Neural crest cell (in vitro differentiated cells): ENCODE measurements around the gene NUMA1. TPM values are rescaled to one million over a fixed set of nuclear protein-coding genes. Genes with fewer than 3 reads are reported as not detected.
A peak's percentile ranks its signal among the peaks of the same experiment; 100 is the strongest.

ENCODE experiments used
- DNase-seq: peaks from one replicate; pipeline ENCODE4 v3.0.0; 2021; ENCODE audit warnings: low read depth, mixed read lengths, low spot score
- H3K27ac Mint-ChIP-seq: one replicate; pipeline ENCODE4 v1.8.0; 2021; ENCODE audit warnings: mild to moderate bottlenecking, mixed read lengths; ENCODE audit not compliant: unreplicated experiment
- H3K27me3 Mint-ChIP-seq: 2 replicates; pipeline ENCODE4 v1.8.0; 2021; ENCODE audit warnings: low read depth, mild to moderate bottlenecking, mixed read lengths
- H3K36me3 Mint-ChIP-seq: 2 replicates; pipeline ENCODE4 v1.8.0; 2021; ENCODE audit warnings: low read depth, mild to moderate bottlenecking, mixed read lengths
- H3K4me1 Mint-ChIP-seq: 2 replicates; pipeline ENCODE4 v1.8.0; 2021; ENCODE audit warnings: mixed read lengths
- H3K4me3 Mint-ChIP-seq: one replicate; pipeline ENCODE4 v1.8.0; 2021; ENCODE audit warnings: mild to moderate bottlenecking, mixed read lengths
- H3K9me3 Mint-ChIP-seq: 2 replicates; pipeline ENCODE4 v1.8.0; 2021; ENCODE audit warnings: mixed read lengths
- total RNA-seq: library from RNA; stranded (reverse); gene quantifications from 2 replicates; pipeline ENCODE4 v1.2.1, GENCODE V29; 2021
- TF ChIP-seq, protein P1 (sequence below): fragments of 200-600 bp; sonication (generic); conservative IDR thresholded peaks from 2 replicates; pipeline ENCODE4 v1.5.0; 2021; ENCODE audit warnings: antibody characterized with exemption, mild to moderate bottlenecking

The NUMA1 gene
- total RNA-seq, 1 donor from 2014 or later: 179 TPM

- Mint-ChIP-seq H3K4me1 (no peaks in the 10 kb centered on the region), H3K36me3 (peaks cover 2% of the 10 kb centered on the region), H3K27me3 (no peaks in the 10 kb centered on the region), H3K27ac (no peak overlapping the region), H3K4me3 (no peak overlapping the region), H3K9me3 (no peaks in the 10 kb centered on the region)
- no peak for DNase-seq
- TF ChIP-seq, protein P1, sequence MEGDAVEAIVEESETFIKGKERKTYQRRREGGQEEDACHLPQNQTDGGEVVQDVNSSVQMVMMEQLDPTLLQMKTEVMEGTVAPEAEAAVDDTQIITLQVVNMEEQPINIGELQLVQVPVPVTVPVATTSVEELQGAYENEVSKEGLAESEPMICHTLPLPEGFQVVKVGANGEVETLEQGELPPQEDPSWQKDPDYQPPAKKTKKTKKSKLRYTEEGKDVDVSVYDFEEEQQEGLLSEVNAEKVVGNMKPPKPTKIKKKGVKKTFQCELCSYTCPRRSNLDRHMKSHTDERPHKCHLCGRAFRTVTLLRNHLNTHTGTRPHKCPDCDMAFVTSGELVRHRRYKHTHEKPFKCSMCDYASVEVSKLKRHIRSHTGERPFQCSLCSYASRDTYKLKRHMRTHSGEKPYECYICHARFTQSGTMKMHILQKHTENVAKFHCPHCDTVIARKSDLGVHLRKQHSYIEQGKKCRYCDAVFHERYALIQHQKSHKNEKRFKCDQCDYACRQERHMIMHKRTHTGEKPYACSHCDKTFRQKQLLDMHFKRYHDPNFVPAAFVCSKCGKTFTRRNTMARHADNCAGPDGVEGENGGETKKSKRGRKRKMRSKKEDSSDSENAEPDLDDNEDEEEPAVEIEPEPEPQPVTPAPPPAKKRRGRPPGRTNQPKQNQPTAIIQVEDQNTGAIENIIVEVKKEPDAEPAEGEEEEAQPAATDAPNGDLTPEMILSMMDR: no peak
Measured at GRCh38 chr11:72026090-72026489, 54.3 kb downstream of the NUMA1 start.

GRCh38 chr11:72024069-72024754, 56.1 kb downstream of the NUMA1 start:
- H3K27me3 Mint-ChIP-seq: no peaks in the 10 kb centered on the region
- TF ChIP-seq, protein P1: no peak
- H3K9me3 Mint-ChIP-seq: no peaks in the 10 kb centered on the region
- H3K4me1 Mint-ChIP-seq: no peaks in the 10 kb centered on the region
- H3K27ac Mint-ChIP-seq: no peak overlapping the region
- H3K4me3 Mint-ChIP-seq: no peak overlapping the region
- no peak for DNase-seq
- H3K36me3 Mint-ChIP-seq: peaks cover 8% of the 10 kb centered on the region

GRCh38 chr11:72023335-72023734, 57.0 kb downstream of the NUMA1 start:
- no peak overlapping the region for H3K4me3 Mint-ChIP-seq
- H3K27ac Mint-ChIP-seq: peak overlapping the region; percentile 43
- TF ChIP-seq, protein P1: no peak
- peaks cover 9% of the 10 kb centered on the region for H3K36me3 Mint-ChIP-seq
- H3K4me1 Mint-ChIP-seq: no peaks in the 10 kb centered on the region
- no peak for DNase-seq
- no peaks in the 10 kb centered on the region for H3K27me3 Mint-ChIP-seq
- H3K9me3 Mint-ChIP-seq: no peaks in the 10 kb centered on the region

DNA sequence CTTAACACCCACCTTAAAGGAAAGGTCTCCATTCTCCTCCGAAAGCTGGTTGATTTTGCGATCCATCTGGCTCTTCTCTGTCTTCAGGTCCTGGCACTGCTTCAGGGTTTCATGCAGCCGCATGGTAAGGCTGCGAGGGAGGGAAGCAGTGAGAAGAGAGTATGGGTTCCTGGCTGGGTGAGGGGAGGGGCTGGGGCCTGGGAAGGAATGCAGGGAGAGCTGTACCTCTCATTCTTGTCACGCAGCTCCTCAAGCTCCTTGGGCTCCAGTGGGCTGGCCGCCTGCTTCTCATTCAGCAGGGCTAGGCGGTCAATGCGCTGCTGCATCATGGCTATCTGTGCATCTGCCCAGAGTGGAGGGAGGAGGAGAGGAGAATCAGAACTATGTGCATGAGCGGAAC, 62.2 kb downstream of the NUMA1 start:
- Mint-ChIP-seq H3K36me3 (peaks cover 18% of the 10 kb centered on the region), H3K27ac (peak overlapping the region; percentile 62), H3K27me3 (no peaks in the 10 kb centered on the region), H3K9me3 (no peaks in the 10 kb centered on the region), H3K4me1 (no peaks in the 10 kb centered on the region), H3K4me3 (no peak overlapping the region)
- no peak for DNase-seq
- TF ChIP-seq, protein P1: no peak

DNA sequence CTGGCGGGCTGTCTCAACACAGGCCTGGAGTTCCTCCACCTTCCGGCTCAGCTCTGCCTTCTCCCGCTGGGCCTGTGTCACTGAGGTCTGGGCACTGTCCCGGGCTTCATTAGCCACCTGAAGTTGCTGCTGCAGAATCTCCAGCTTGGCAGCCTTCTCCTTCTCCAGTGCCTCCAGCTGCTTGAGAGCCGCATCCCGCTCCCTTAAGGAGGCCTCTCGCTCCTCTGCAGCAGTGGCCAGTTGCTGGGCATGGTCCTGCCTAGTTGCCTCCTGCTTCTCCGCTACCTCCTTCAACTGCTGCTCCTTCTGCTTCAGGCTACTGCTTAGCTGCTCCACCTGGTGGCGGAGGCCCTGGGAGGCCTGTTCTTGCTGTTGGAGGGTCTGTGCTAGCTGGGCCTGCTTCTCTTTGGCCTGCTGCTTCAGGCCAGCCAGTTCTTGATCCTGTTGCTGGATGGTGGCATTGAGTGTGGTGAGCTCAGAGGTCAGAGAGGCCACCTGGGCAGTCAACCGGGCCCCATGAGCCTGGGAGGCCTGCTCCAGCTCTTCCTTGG, 64.8 kb downstream of the NUMA1 start:
- Mint-ChIP-seq H3K36me3 (peaks cover 18% of the 10 kb centered on the region), H3K27me3 (no peaks in the 10 kb centered on the region), H3K27ac (no peak overlapping the region), H3K4me1 (no peaks in the 10 kb centered on the region), H3K9me3 (no peaks in the 10 kb centered on the region), H3K4me3 (no peak overlapping the region)
- TF ChIP-seq, protein P1: peak; percentile 43
- DNase-seq: no peak
